Mucosa of descending colon (tissue), 3 donors: Measurements from ENCODE around the gene SMC2. TPM values are rescaled to one million over a fixed set of nuclear protein-coding genes. Genes with fewer than 3 reads are reported as not detected.

Source experiments
- ATAC-seq: fragments of 200-7000 bp; cut with Tn5 transposase; one replicate; pipeline ENCODE4 v1.9.1; 2020; ENCODE audit warnings: mild to moderate bottlenecking, moderate library complexity
- DNase-seq, 3 donors: peaks; one replicate each; pipeline ENCODE4 v3.0.0-alpha.2; 2020
- H3K36me3 ChIP-seq: fragments of 200-600 bp; one replicate; pipeline ENCODE4 v1.8.0; 2021; ENCODE audit warnings: low read depth, mild to moderate bottlenecking
- H3K4me1 ChIP-seq: fragments of 200-600 bp; one replicate; pipeline ENCODE4 v1.8.0; 2021; ENCODE audit warnings: low read depth, mild to moderate bottlenecking
- H3K4me3 ChIP-seq: fragments of 200-600 bp; one replicate; pipeline ENCODE4 v1.8.0; 2021; ENCODE audit warnings: mild to moderate bottlenecking
- H3K9me3 ChIP-seq: fragments of 200-600 bp; one replicate; pipeline ENCODE4 v1.8.0; 2021; ENCODE audit warnings: mild to moderate bottlenecking
- CTCF ChIP-seq: fragments of 200-600 bp; IDR thresholded peaks from one replicate; pipeline ENCODE4 v1.8.0; 2022; ENCODE audit warnings: antibody characterized with exemption, mild to moderate bottlenecking
- intact Hi-C, 2 donors: fragments of 100-400 bp; cut with DNase I in 1 of 2; cut with micrococcal nuclease in 1 of 2; formaldehyde crosslinking; loops; one replicate each; pipeline versions ENCODE4 v1.11.0 to v1.11.1; 2022; cut with DNase I, micrococcal nuclease
- total RNA-seq, 3 donors: library from RNA; stranded (reverse); fragmentation: NEBNext Ultra II Directional in 2 of 3; extraction: Animal tissue kit (Norgen Biotek cat#: 25700) in 2 of 3; gene quantifications; one replicate each; pipeline versions ENCODE4 v1.2.1 to v1.2.4, GENCODE V29; 2021 to 2023
- donor health status: DM: no; HTN: no; CAD: no; lungs with moderate emphysema.
- donor health status: DM: no; HTN: no; CAD: no.
- donor health status: DM: no; HTN: yes; CAD: no.

The SMC2 gene
- total RNA-seq, 3 donors from 2014 or later: 6.6 to 15.1 (median 8.8) TPM

- Histone ChIP-seq H3K9me3 (no peaks in the 10 kb centered on the region), H3K4me3 (no peak overlapping the region), H3K36me3 (no peaks in the 10 kb centered on the region), H3K4me1 (no peaks in the 10 kb centered on the region)
- ATAC-seq: no peak
- DNase-seq: no peak
- intact Hi-C loops: no loop called here
- TF ChIP-seq CTCF: no peak
These were observed 44.2 kb downstream of the SMC2 start for GRCh38 chr9:104138243-104138868.

GRCh38 chr9:104142799-104143549, 48.9 kb downstream of the SMC2 start:
- no peak for ATAC-seq
- Histone ChIP-seq H3K4me3 (no peak overlapping the region), H3K9me3 (no peaks in the 10 kb centered on the region), H3K4me1 (no peaks in the 10 kb centered on the region), H3K36me3 (no peaks in the 10 kb centered on the region)
- intact Hi-C loops: no loop called here
- TF ChIP-seq CTCF: no peak
- no peak for DNase-seq

GRCh38 chr9:104143550-104143910, 49.4 kb downstream of the SMC2 start:
- H3K4me1 ChIP-seq: no peaks in the 10 kb centered on the region
- intact Hi-C loops: no loop called here
- no peaks in the 10 kb centered on the region for H3K9me3 ChIP-seq
- DNase-seq (no peak), ATAC-seq (no peak)
- no peak for TF ChIP-seq CTCF
- H3K4me3 ChIP-seq: no peak overlapping the region
- no peaks in the 10 kb centered on the region for H3K36me3 ChIP-seq

- no peaks in the 10 kb centered on the region for H3K4me1 ChIP-seq
- no peak for DNase-seq
- no peak for TF ChIP-seq CTCF
- ATAC-seq: no peak
- no peaks in the 10 kb centered on the region for H3K9me3 ChIP-seq
- intact Hi-C loops: no loop called here
- H3K36me3 ChIP-seq: no peaks in the 10 kb centered on the region
- H3K4me3 ChIP-seq: no peak overlapping the region
These were observed 50.2 kb downstream of the SMC2 start for GRCh38 chr9:104144336-104144735.

GRCh38 chr9:104173067-104173466, 79.0 kb downstream of the SMC2 start:
- ATAC-seq: no peak
- Histone ChIP-seq H3K4me3 (no peak overlapping the region), H3K9me3 (no peaks in the 10 kb centered on the region), H3K36me3 (no peaks in the 10 kb centered on the region), H3K4me1 (no peaks in the 10 kb centered on the region)
- no peak for TF ChIP-seq CTCF
- no peak for DNase-seq
- intact Hi-C loops: loop anchor here in 1 of 2 donors (10.0 kb wide), 1 partner anchor 212 kb away; no protein-coding TSS in a partner anchor
